Epithelial cell of esophagus (primary cell): ENCODE data around the gene PFKM.

Source experiments
- DNase-seq: peaks from one replicate; pipeline ENCODE4 v3.0.0; 2010; ENCODE audit warnings: low read depth
- H3K4me3 ChIP-seq: 2 replicates; pipeline ENCODE4 v1.5.1; 2011; ENCODE audit warnings: mild to moderate bottlenecking, low read length, control low read depth
- CTCF ChIP-seq: IDR thresholded peaks from 2 replicates; pipeline ENCODE4 v1.5.1; 2011; ENCODE audit warnings: low read depth, mild to moderate bottlenecking, low read length, control low read depth, inconsistent platforms; ENCODE audit not compliant: insufficient read depth; ENCODE audit errors: missing control alignments

PFKM gene

DNA sequence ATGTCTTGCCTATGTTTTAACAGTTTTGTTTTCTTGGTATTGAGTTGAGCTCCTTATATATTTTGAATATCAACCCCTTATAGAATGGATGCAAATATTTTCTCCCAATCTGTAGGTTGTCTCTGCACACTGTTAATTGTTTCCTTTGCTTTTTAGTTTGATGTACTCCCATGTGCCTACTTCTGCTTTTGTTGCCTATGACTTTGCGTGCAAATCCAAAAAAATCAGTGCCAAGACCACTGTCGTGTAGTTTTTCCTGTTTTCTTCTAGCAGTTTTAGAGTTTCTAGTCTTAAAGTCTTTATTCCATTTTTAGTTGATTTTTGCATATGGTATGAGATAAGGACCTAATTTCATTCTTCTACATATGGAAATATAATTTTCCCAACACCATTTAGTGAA lies 42.1 kb upstream of the PFKM start:
- TF ChIP-seq CTCF = no peak
- no peak for DNase-seq
- H3K4me3 ChIP-seq = no peak overlapping the region

- no peak overlapping the region for H3K4me3 ChIP-seq
- peak; percentile 77 for DNase-seq
- no peak for TF ChIP-seq CTCF
Measured at GRCh38 chr12:48078901-48079300, 40.3 kb upstream of the PFKM start.

- no peak for DNase-seq
- no peak for TF ChIP-seq CTCF
- no peak overlapping the region for H3K4me3 ChIP-seq
Measured at GRCh38 chr12:48080285-48080684, 38.9 kb upstream of the PFKM start.

- no peak for TF ChIP-seq CTCF
- DNase-seq = no peak
- H3K4me3 ChIP-seq = no peak overlapping the region
Measured at GRCh38 chr12:48080821-48081220, 38.3 kb upstream of the PFKM start.

GRCh38 chr12:48084066-48084465 lies 35.1 kb upstream of the PFKM start:
- DNase-seq = no peak
- no peak overlapping the region for H3K4me3 ChIP-seq
- TF ChIP-seq CTCF = peak; percentile 6

DNA sequence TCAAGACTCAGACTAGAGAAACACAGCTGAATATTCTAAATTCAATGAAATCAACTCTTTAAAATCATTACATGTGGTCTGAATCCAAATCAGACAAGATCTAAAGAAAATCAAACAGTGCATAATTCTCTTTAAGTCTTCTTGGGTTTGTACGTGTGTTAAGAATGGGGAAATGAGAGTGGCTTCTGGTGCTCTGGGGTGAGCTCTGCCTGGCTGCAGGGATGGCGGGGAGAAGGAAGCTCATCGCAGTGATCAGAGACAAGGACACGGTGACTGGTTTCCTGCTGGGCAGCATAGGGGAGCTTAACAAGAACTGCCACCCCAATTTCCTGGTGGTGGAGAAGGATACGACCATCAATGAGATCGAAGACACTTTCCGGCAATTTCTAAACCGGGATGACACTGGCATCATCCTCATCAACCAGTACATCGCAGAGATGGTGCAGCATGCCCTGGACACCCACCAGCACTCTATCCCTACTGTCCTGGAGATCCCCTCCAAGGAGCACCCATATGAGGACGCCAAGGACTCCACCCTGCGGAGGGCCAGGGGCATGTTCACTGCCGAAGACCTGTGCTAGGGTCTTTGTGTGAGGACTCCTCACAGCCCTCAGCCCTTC lies 34.2 kb upstream of the PFKM start:
- H3K4me3 ChIP-seq = no peak overlapping the region
- DNase-seq = no peak
- no peak for TF ChIP-seq CTCF

DNA sequence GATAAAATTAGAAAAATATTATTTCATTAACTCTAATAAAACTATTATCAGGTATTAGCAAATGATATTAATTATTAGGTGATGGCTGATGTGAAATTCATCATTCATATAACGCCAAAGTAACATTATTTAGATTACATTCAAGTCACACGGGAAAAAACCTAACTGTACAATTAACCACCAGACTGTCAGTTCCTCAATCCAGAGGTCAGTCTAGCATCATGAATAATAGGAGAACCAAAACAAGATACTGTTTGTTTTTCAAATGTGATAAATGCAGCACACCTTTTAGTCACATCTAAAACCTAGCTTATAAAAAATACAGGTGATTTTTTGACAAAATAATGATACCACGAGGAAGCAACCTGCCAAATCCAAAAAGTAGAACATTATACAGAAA lies 32.8 kb upstream of the PFKM start:
- no peak for TF ChIP-seq CTCF
- no peak overlapping the region for H3K4me3 ChIP-seq
- no peak for DNase-seq
